Neural progenitor cell (in vitro differentiated cells): Measurements from ENCODE around the gene YTHDC1. TPM values are rescaled to one million over a fixed set of nuclear protein-coding genes. Genes with fewer than 3 reads are reported as not detected.

Source experiments
- DNase-seq: peaks from one replicate; pipeline ENCODE4 v3.0.0-alpha.2; 2016; ENCODE audit warnings: low spot score
- H2AFZ ChIP-seq: fragments of 200-600 bp; sonication (generic); replicated peaks from 2 replicates; pipeline ENCODE4 v1.6.1; 2016; ENCODE audit warnings: antibody characterized with exemption
- H3F3A ChIP-seq: fragments of 200-600 bp; sonication (generic); 2 replicates; pipeline ENCODE4 v1.6.1; 2016; ENCODE audit warnings: antibody characterized with exemption, low read depth
- H3K27ac ChIP-seq: fragments of 200-600 bp; sonication (generic); 2 replicates; pipeline ENCODE4 v1.5.1; 2016; ENCODE audit warnings: mild to moderate bottlenecking
- H3K27me3 ChIP-seq: fragments of 200-600 bp; sonication (generic); 2 replicates; pipeline ENCODE4 v1.6.1; 2016; ENCODE audit warnings: mild to moderate bottlenecking, moderate library complexity
- H3K36me3 ChIP-seq: fragments of 200-600 bp; sonication (generic); 2 replicates; pipeline ENCODE4 v1.5.1; 2016
- H3K4me1 ChIP-seq: fragments of 200-600 bp; sonication (generic); 2 replicates; pipeline ENCODE4 v1.6.1; 2016; ENCODE audit warnings: mixed run types
- H3K4me2 ChIP-seq: fragments of 200-600 bp; sonication (generic); 2 replicates; pipeline ENCODE4 v1.6.1; 2016
- H3K4me3 ChIP-seq: fragments of 200-600 bp; sonication (generic); 2 replicates; pipeline ENCODE4 v1.5.1; 2016
- H3K79me2 ChIP-seq: fragments of 200-600 bp; sonication (generic); 2 replicates; pipeline ENCODE4 v1.6.1; 2016; ENCODE audit warnings: low read depth
- H3K9ac ChIP-seq: fragments of 200-600 bp; sonication (generic); 2 replicates; pipeline ENCODE4 v1.6.1; 2016
- H3K9me3 ChIP-seq: fragments of 200-600 bp; sonication (generic); 2 replicates; pipeline ENCODE4 v1.5.1; 2016; ENCODE audit warnings: low read depth
- H4K20me1 ChIP-seq: fragments of 200-600 bp; sonication (generic); 2 replicates; pipeline ENCODE4 v1.6.1; 2016; ENCODE audit warnings: low read depth
- H3K27ac Mint-ChIP-seq: 3 replicates; pipeline ENCODE4 v1.8.0; 2021; ENCODE audit warnings: mixed read lengths
- H3K27me3 Mint-ChIP-seq: 2 replicates; pipeline ENCODE4 v1.8.0; 2022; ENCODE audit warnings: low read depth, mild to moderate bottlenecking, inconsistent platforms, moderate library complexity, mixed read lengths; ENCODE audit not compliant: insufficient read depth
- H3K36me3 Mint-ChIP-seq: 3 replicates; pipeline ENCODE4 v1.8.0; 2021; ENCODE audit warnings: mixed read lengths
- H3K4me1 Mint-ChIP-seq: 3 replicates; pipeline ENCODE4 v1.8.0; 2021; ENCODE audit warnings: mixed read lengths
- H3K4me3 Mint-ChIP-seq: 3 replicates; pipeline ENCODE4 v1.8.0; 2021; ENCODE audit warnings: mild to moderate bottlenecking, moderate library complexity, mixed read lengths
- H3K9me3 Mint-ChIP-seq: 3 replicates; pipeline ENCODE4 v1.8.0; 2020; ENCODE audit warnings: mixed read lengths
- CTCF ChIP-seq: fragments of 200-600 bp; sonication (generic); IDR thresholded peaks from 2 replicates; pipeline ENCODE4 v1.5.1; 2017; ENCODE audit warnings: antibody characterized with exemption, mild to moderate bottlenecking
- EZH2 ChIP-seq: fragments of 200-600 bp; sonication (generic); IDR thresholded peaks from 2 replicates; pipeline ENCODE4 v1.6.1; 2017; ENCODE audit warnings: antibody characterized with exemption, mild to moderate bottlenecking, moderate library complexity
- EZH2phosphoT487 ChIP-seq: fragments of 200-600 bp; sonication (generic); IDR thresholded peaks from 2 replicates; pipeline ENCODE4 v1.6.1; 2017; ENCODE audit warnings: antibody characterized with exemption
- total RNA-seq: library from RNA; depleted of rRNA; stranded (reverse); fragments of >200 nt; gene quantifications from 2 replicates; pipeline ENCODE4 v1.2.3, GENCODE V29; 2015; ENCODE audit warnings: low replicate concordance

YTHDC1 gene
- total RNA-seq, 1 donor from 2014 or later: 108 TPM

GRCh38 chr4:68366600-68366999, 16.7 kb upstream of the YTHDC1 start:
- Histone ChIP-seq H3K4me1 (no peaks in the 10 kb centered on the region), H3K27me3 (no peaks in the 10 kb centered on the region), H3K36me3 (no peaks in the 10 kb centered on the region), H2AFZ (no peak overlapping the region), H3F3A (peaks cover 7% of the 10 kb centered on the region), H3K79me2 (no peaks in the 10 kb centered on the region), H4K20me1 (no peaks in the 10 kb centered on the region), H3K9ac (no peak overlapping the region), H3K4me3 (no peak overlapping the region), H3K9me3 (no peaks in the 10 kb centered on the region), H3K4me2 (no peak overlapping the region), H3K27ac (no peak overlapping the region)
- Mint-ChIP-seq H3K27ac (no peak overlapping the region), H3K4me1 (no peaks in the 10 kb centered on the region), H3K4me3 (no peak overlapping the region), H3K9me3 (peaks cover 6% of the 10 kb centered on the region), H3K27me3 (peaks cover 11% of the 10 kb centered on the region), H3K36me3 (no peaks in the 10 kb centered on the region)
- DNase-seq: no peak
- TF ChIP-seq CTCF: no peak
- no peak for TF ChIP-seq EZH2phosphoT487
- TF ChIP-seq EZH2: no peak

- Histone ChIP-seq H3K27ac (no peak overlapping the region), H4K20me1 (no peaks in the 10 kb centered on the region), H3K4me2 (no peak overlapping the region), H3K9me3 (no peaks in the 10 kb centered on the region), H3F3A (peaks cover 7% of the 10 kb centered on the region), H2AFZ (no peak overlapping the region), H3K79me2 (no peaks in the 10 kb centered on the region), H3K36me3 (no peaks in the 10 kb centered on the region), H3K4me1 (no peaks in the 10 kb centered on the region), H3K4me3 (no peak overlapping the region), H3K9ac (no peak overlapping the region), H3K27me3 (no peaks in the 10 kb centered on the region)
- Mint-ChIP-seq H3K9me3 (peaks cover 6% of the 10 kb centered on the region), H3K4me1 (no peaks in the 10 kb centered on the region), H3K27ac (no peak overlapping the region), H3K4me3 (no peak overlapping the region), H3K27me3 (peaks cover 12% of the 10 kb centered on the region), H3K36me3 (no peaks in the 10 kb centered on the region)
- TF ChIP-seq EZH2phosphoT487 (no peak), CTCF (no peak), EZH2 (no peak)
- no peak for DNase-seq
Measured at GRCh38 chr4:68365068-68365467, 15.2 kb upstream of the YTHDC1 start.

GRCh38 chr4:68361146-68361589, 11.3 kb upstream of the YTHDC1 start:
- Histone ChIP-seq H3K4me1 (no peaks in the 10 kb centered on the region), H3K36me3 (no peaks in the 10 kb centered on the region), H4K20me1 (no peaks in the 10 kb centered on the region), H3K4me3 (no peak overlapping the region), H3K27ac (no peak overlapping the region), H2AFZ (no peak overlapping the region), H3K4me2 (no peak overlapping the region), H3K9ac (no peak overlapping the region), H3K9me3 (no peaks in the 10 kb centered on the region), H3F3A (no peaks in the 10 kb centered on the region), H3K27me3 (no peaks in the 10 kb centered on the region), H3K79me2 (no peaks in the 10 kb centered on the region)
- H3K4me3 Mint-ChIP-seq: no peak overlapping the region
- H3K4me1 Mint-ChIP-seq: no peaks in the 10 kb centered on the region
- peaks cover 9% of the 10 kb centered on the region for H3K27me3 Mint-ChIP-seq
- H3K36me3 Mint-ChIP-seq: no peaks in the 10 kb centered on the region
- DNase-seq: no peak
- peaks cover 6% of the 10 kb centered on the region for H3K9me3 Mint-ChIP-seq
- TF ChIP-seq EZH2 (no peak), EZH2phosphoT487 (no peak)
- H3K27ac Mint-ChIP-seq: no peak overlapping the region

GRCh38 chr4:68360231-68360968, 10.5 kb upstream of the YTHDC1 start:
- no peak overlapping the region for H3K27ac Mint-ChIP-seq
- peaks cover 6% of the 10 kb centered on the region for H3K9me3 Mint-ChIP-seq
- Histone ChIP-seq H2AFZ (no peak overlapping the region), H3K9me3 (no peaks in the 10 kb centered on the region), H3K36me3 (no peaks in the 10 kb centered on the region), H4K20me1 (no peaks in the 10 kb centered on the region), H3K79me2 (no peaks in the 10 kb centered on the region), H3K27ac (no peak overlapping the region), H3K4me1 (no peaks in the 10 kb centered on the region), H3K9ac (no peak overlapping the region), H3K27me3 (no peaks in the 10 kb centered on the region), H3F3A (no peaks in the 10 kb centered on the region), H3K4me2 (no peak overlapping the region), H3K4me3 (no peak overlapping the region)
- no peak for TF ChIP-seq EZH2phosphoT487
- no peak for TF ChIP-seq EZH2
- TF ChIP-seq CTCF: no peak
- no peaks in the 10 kb centered on the region for H3K4me1 Mint-ChIP-seq
- peaks cover 7% of the 10 kb centered on the region for H3K27me3 Mint-ChIP-seq
- H3K36me3 Mint-ChIP-seq: no peaks in the 10 kb centered on the region
- H3K4me3 Mint-ChIP-seq: no peak overlapping the region
- DNase-seq: no peak
